Ishikawa (cell line): Measurements from ENCODE around the gene PTPRM.

Experiments used
- CEBPB ChIP-seq: IDR thresholded peaks from 2 replicates; pipeline ENCODE4 v1.6.1; 2012
- CREB1 ChIP-seq: IDR thresholded peaks from 2 replicates; pipeline ENCODE4 v1.6.1; 2012; ENCODE audit warnings: low read depth
- EP300 ChIP-seq: IDR thresholded peaks from 2 replicates; pipeline ENCODE4 v1.6.1; 2012; ENCODE audit warnings: borderline replicate concordance
- FOXM1 ChIP-seq: IDR thresholded peaks from 2 replicates; pipeline ENCODE4 v1.6.1; 2012; ENCODE audit warnings: low read depth, borderline replicate concordance
- NFIC ChIP-seq: IDR thresholded peaks from 2 replicates; pipeline ENCODE4 v1.6.1; 2012
- TAF1 ChIP-seq: IDR thresholded peaks from 2 replicates; pipeline ENCODE4 v1.6.1; 2012; ENCODE audit warnings: low read depth, mild to moderate bottlenecking
- YY1 ChIP-seq: IDR thresholded peaks from 2 replicates; pipeline ENCODE4 v1.6.1; 2012; ENCODE audit warnings: low read depth
- ZBTB7A ChIP-seq: IDR thresholded peaks from 2 replicates; pipeline ENCODE4 v1.6.1; 2012; ENCODE audit warnings: low read depth
- TF ChIP-seq, protein P1 (sequence below): IDR thresholded peaks from 2 replicates; pipeline ENCODE4 v1.6.1; 2012

DNA sequence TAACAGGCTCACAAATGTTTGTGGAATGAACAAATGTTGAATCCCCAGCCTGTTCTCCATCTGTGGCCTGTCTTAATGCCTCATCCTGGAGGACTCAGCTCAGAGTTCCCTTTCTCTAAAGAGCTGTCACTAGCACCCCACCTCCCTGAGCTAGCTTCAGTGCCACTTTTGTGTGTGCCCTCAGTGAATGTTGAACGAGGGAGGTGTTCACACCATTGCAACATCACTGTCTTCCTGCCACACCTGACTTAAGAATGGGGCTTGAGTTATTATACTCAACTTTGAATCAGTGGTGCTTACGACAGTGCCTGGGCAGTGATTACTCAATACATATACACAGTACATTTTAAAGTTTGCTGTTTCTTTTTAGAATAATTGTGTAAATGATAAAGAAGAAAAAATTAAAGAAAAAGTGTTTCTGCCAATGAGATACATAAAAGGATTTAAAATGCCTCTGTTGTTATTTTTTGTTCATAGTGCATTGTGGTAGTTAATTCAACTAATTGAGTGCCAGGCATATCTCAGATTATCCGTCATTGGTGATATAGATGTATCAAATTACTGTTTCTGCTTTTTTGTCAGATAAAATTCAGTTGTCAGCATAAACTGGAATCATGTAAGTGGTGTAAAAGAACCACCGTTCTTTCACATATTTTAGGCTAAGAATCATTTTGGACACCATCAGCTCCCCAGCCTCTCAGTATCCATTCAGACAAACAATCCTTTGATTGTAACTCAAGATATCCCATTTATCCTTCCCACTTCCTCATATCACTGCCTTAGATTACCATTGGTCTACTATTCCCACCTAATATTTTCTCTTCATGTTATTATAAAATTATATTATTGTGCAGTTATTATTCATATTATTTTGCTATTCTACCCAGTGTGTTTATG lies 304.7 kb downstream of the PTPRM start:
- no peak for TF ChIP-seq EP300
- TF ChIP-seq, protein P1, sequence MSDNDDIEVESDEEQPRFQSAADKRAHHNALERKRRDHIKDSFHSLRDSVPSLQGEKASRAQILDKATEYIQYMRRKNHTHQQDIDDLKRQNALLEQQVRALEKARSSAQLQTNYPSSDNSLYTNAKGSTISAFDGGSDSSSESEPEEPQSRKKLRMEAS: no peak
- TF ChIP-seq ZBTB7A: no peak
- no peak for TF ChIP-seq TAF1
- TF ChIP-seq YY1: no peak
- no peak for TF ChIP-seq CREB1
- TF ChIP-seq FOXM1: no peak
- TF ChIP-seq CEBPB: no peak
- TF ChIP-seq NFIC: no peak
